ENCODE data around the gene GOLIM4.

Gene GOLIM4

DNA sequence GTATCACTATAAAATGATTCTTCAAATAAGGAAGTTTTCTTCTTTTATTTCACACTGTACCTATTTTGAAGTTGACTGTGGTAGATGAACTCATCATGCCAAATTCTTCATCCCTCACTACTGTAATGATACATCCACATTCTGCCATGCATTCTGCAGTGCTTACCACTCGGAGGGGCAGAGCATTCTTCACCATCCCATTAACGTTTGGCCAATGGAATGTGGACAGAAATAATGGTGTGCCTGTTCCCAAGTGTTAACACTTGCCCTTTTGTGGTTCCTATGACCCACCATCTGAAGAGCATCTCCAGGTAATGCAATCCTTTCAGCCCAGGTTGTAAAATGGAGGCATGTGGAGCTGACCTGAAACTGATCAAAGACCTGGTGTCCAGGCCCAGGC, 18.6 kb downstream of the GOLIM4 start:
- H3K4me3 ChIP-seq (ENCODE audit: low read length) = no peak overlapping the region
- H3K27ac ChIP-seq (ENCODE audit: low read length) = no peak overlapping the region
- H3K9me3 ChIP-seq (ENCODE audit: control insufficient read depth, insufficient read depth, low read length) = no peaks in the 10 kb centered on the region
- no peaks in the 10 kb centered on the region for H3K27me3 ChIP-seq (ENCODE audit: control insufficient read depth, insufficient read depth, low read length)
- H3K4me1 ChIP-seq (ENCODE audit: control insufficient read depth, insufficient read depth, low read length) = peaks cover 6% of the 10 kb centered on the region; the same call in 1 of the 2 replicates
- H3K36me3 ChIP-seq (ENCODE audit: control insufficient read depth, insufficient read depth, low read length) = no peaks in the 10 kb centered on the region
- DNase-seq (ENCODE audit: low read depth, low spot score) = no peak
- no CpG with 5 or more reads among the region's 2 CpGs for WGBS (ENCODE audit: insufficient coverage, insufficient read length)

DNA sequence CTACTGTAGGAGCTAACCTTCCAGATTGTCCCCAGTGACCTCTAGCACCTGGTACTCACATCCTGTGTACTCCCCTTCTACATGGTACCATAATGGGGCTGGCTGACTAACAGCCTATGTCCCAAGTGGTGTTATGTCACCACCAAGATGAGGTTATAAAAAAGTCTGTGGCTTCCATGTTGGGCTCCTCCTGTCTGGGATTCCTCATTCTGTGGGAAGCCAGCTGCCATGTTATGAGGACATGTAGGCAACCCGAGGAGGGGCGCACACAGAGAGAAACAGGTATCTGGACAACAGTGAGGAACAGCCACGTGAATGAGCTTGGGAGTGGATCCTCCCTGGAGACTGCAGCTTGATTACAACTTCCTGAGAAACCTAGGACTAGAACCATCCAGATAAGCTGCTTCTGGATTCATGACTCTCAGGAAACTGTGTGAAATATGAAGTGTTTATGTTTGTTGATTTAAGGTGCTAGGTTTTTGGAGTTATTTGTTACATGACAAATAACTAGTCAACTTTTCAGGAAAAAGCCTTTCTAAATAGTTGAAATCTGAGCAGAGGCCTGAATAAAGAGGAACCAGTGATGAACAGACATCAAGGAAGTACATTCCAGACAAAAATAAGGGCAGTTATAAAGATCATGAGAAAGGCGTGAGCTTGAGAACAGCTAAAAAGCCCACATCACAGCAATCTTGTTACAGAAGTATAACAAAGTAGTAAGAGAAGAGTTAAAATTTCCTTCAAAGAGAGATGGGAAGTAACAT, 21.7 kb downstream of the GOLIM4 start:
- Histone ChIP-seq H3K27ac (ENCODE audit: low read length) (no peak overlapping the region), H3K4me1 (ENCODE audit: control insufficient read depth, insufficient read depth, low read length) (peaks cover 3% of the 10 kb centered on the region; the same call in 1 of the 2 replicates), H3K4me3 (ENCODE audit: low read length) (no peak overlapping the region), H3K9me3 (ENCODE audit: control insufficient read depth, insufficient read depth, low read length) (no peaks in the 10 kb centered on the region), H3K27me3 (ENCODE audit: control insufficient read depth, insufficient read depth, low read length) (no peaks in the 10 kb centered on the region), H3K36me3 (ENCODE audit: control insufficient read depth, insufficient read depth, low read length) (no peaks in the 10 kb centered on the region)
- WGBS (ENCODE audit: insufficient coverage, insufficient read length) = no CpG with 5 or more reads among the region's 4 CpGs
- no peak for DNase-seq (ENCODE audit: low read depth, low spot score)

DNA sequence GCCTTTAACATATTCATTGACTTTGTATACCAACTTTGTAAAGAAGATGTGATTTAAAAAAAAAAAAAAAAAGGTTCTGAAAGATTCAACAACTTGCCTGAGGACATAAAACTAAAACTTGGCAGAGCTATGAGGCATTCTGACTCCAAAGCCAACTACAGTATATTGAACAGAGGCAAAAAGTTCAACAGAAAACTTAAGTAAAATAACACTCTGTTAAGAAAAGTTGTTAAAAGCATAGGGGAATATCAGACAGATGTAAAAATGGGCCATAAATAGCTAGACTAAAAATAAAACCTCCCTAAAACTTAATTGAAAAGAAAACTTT, 23.4 kb downstream of the GOLIM4 start:
- no peak overlapping the region for H3K4me3 ChIP-seq (ENCODE audit: low read length)
- DNase-seq (ENCODE audit: low read depth, low spot score) = no peak
- no peak overlapping the region for H3K27ac ChIP-seq (ENCODE audit: low read length)
- H3K27me3 ChIP-seq (ENCODE audit: control insufficient read depth, insufficient read depth, low read length) = no peaks in the 10 kb centered on the region
- peaks cover 3% of the 10 kb centered on the region; the same call in 1 of the 2 replicates for H3K4me1 ChIP-seq (ENCODE audit: control insufficient read depth, insufficient read depth, low read length)
- no peaks in the 10 kb centered on the region for H3K36me3 ChIP-seq (ENCODE audit: control insufficient read depth, insufficient read depth, low read length)
- H3K9me3 ChIP-seq (ENCODE audit: control insufficient read depth, insufficient read depth, low read length) = no peaks in the 10 kb centered on the region

DNA sequence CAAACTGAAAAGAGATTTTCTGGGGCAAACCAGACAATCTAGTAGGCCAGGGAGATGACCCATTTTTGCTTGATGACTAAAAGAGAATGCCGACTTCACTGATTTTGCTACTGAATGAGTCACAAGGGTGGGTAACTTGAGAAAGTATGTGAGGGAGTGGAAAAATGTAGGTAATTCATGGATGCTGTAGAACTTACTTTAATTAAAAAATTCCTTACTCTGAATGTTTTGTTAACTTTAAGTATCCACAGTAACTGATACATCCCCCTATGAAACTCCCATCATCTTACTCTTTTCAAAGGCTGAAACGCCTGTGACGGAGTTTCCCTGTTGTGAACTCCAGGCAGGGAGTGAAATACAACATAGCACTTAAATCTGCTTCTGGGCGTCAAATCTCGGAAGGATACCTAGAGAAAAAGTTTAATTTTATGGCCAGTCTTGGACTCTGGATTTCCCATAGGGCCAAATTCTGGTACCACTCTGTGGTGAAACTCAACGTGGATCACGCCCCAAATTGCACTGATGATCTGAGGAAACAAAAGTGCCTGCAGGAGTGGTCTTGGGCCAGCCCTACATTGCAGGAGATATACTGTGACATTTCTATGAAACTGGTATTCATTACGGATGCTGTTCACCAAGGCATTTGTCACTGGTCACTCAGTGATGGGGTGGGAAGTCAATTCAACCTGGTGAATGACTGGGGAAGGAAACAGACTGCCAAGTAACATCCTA, 24.0 kb downstream of the GOLIM4 start:
- H3K4me3 ChIP-seq (ENCODE audit: low read length) = no peak overlapping the region
- no peaks in the 10 kb centered on the region for H3K27me3 ChIP-seq (ENCODE audit: control insufficient read depth, insufficient read depth, low read length)
- H3K27ac ChIP-seq (ENCODE audit: low read length) = no peak overlapping the region
- H3K36me3 ChIP-seq (ENCODE audit: control insufficient read depth, insufficient read depth, low read length) = no peaks in the 10 kb centered on the region
- peaks cover 3% of the 10 kb centered on the region; the same call in 1 of the 2 replicates for H3K4me1 ChIP-seq (ENCODE audit: control insufficient read depth, insufficient read depth, low read length)
- H3K9me3 ChIP-seq (ENCODE audit: control insufficient read depth, insufficient read depth, low read length) = no peaks in the 10 kb centered on the region
- WGBS (ENCODE audit: insufficient coverage, insufficient read length) = no CpG with 5 or more reads among the region's 8 CpGs
- DNase-seq (ENCODE audit: low read depth, low spot score) = no peak

DNA sequence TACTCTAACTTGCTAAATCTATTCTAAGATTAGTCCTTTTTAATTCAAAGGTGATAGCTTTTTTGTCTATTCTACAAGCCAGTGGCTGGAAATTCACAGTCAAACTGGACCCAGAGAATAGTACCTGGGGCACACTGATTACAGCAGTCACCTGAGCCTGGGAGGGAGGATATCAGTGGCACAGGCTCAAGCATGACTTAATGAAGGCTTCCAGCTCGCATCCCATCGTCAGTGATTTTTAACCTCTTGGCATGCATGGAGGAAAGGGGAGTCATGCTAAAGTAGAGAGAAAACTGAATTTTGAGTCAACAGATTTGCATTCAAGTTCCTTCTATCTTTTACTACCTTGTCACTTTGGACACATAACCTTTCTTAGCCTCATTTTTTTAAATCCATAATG, 24.8 kb downstream of the GOLIM4 start:
- Histone ChIP-seq H3K4me3 (ENCODE audit: low read length) (no peak overlapping the region), H3K9me3 (ENCODE audit: control insufficient read depth, insufficient read depth, low read length) (no peaks in the 10 kb centered on the region), H3K36me3 (ENCODE audit: control insufficient read depth, insufficient read depth, low read length) (no peaks in the 10 kb centered on the region), H3K27ac (ENCODE audit: low read length) (no peak overlapping the region), H3K4me1 (ENCODE audit: control insufficient read depth, insufficient read depth, low read length) (peaks cover 3% of the 10 kb centered on the region; the same call in 1 of the 2 replicates), H3K27me3 (ENCODE audit: control insufficient read depth, insufficient read depth, low read length) (no peaks in the 10 kb centered on the region)
- WGBS (ENCODE audit: insufficient coverage, insufficient read length) = no CpG with 5 or more reads among the region's 2 CpGs
- DNase-seq (ENCODE audit: low read depth, low spot score) = no peak

DNA sequence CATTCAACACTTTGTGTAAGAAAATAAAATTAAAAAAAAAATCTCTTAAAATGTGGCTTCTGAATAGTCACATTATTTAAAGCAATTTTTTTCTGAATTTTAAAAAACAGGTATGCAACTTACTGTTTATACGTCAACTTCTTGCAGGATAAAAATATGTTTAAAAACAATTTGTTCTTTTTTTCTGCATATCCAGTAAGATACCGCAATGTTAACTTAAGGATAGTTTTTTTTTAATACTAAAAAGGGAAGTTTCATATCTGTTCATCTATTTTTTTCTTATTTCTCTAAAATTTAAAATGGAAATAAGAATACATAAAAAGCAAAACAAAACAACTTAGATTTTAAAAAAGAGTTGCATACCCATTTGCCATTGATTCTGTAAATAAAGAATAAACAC, 27.4 kb downstream of the GOLIM4 start:
- no CpG with 5 or more reads among the region's 2 CpGs for WGBS (ENCODE audit: insufficient coverage, insufficient read length)
- Histone ChIP-seq H3K4me1 (ENCODE audit: control insufficient read depth, insufficient read depth, low read length) (peaks cover 3% of the 10 kb centered on the region; the same call in 1 of the 2 replicates), H3K9me3 (ENCODE audit: control insufficient read depth, insufficient read depth, low read length) (no peaks in the 10 kb centered on the region), H3K36me3 (ENCODE audit: control insufficient read depth, insufficient read depth, low read length) (no peaks in the 10 kb centered on the region), H3K27ac (ENCODE audit: low read length) (no peak overlapping the region), H3K27me3 (ENCODE audit: control insufficient read depth, insufficient read depth, low read length) (no peaks in the 10 kb centered on the region), H3K4me3 (ENCODE audit: low read length) (no peak overlapping the region)
- no peak for DNase-seq (ENCODE audit: low read depth, low spot score)

DNA sequence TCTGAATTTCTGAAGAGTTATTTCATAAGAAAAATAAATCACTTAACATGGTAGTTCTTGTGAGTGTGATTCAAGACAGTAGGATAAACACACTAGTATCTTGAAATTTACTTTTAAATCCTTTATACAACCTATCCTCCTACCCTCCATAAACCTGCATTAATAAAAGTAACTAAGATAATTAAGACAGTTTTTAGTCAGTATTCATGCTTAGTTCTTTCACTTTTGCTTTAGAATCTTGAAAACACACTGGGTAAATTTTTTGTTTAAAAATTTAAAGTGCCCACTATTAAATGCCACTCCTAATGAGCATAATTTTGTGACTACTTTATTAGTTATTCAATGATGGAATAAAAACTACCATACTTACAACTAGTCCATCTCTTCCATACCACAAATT, 28.8 kb downstream of the GOLIM4 start:
- Histone ChIP-seq H3K27me3 (ENCODE audit: control insufficient read depth, insufficient read depth, low read length) (no peaks in the 10 kb centered on the region), H3K4me1 (ENCODE audit: control insufficient read depth, insufficient read depth, low read length) (peaks cover under 1% of the 10 kb centered on the region; the same call in 1 of the 2 replicates), H3K27ac (ENCODE audit: low read length) (no peak overlapping the region), H3K4me3 (ENCODE audit: low read length) (no peak overlapping the region), H3K9me3 (ENCODE audit: control insufficient read depth, insufficient read depth, low read length) (no peaks in the 10 kb centered on the region), H3K36me3 (ENCODE audit: control insufficient read depth, insufficient read depth, low read length) (no peaks in the 10 kb centered on the region)
- no peak for DNase-seq (ENCODE audit: low read depth, low spot score)

DNA sequence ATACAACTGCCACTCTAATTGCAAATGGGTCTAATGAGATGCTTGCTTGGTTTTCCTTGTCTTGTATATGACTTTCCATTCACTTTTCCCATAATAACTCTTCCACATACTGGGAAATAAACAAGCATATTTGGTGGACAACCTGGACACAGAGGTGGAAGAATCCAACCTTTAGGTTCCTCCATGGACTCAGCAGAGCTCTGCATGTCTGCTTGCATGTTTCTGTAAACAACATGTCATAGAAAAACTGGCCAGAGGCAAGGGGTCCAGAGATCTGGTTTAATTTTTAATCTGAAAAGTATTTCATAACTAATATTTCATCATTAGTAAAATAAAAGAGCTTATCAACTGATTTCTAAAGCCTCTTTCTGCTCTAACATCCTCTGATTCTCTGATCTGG, 30.2 kb downstream of the GOLIM4 start:
- no peak overlapping the region for H3K27ac ChIP-seq (ENCODE audit: low read length)
- no peaks in the 10 kb centered on the region for H3K36me3 ChIP-seq (ENCODE audit: control insufficient read depth, insufficient read depth, low read length)
- no peaks in the 10 kb centered on the region for H3K27me3 ChIP-seq (ENCODE audit: control insufficient read depth, insufficient read depth, low read length)
- no peak overlapping the region for H3K4me3 ChIP-seq (ENCODE audit: low read length)
- H3K9me3 ChIP-seq (ENCODE audit: control insufficient read depth, insufficient read depth, low read length) = no peaks in the 10 kb centered on the region
- no peaks in the 10 kb centered on the region for H3K4me1 ChIP-seq (ENCODE audit: control insufficient read depth, insufficient read depth, low read length)
- DNase-seq (ENCODE audit: low read depth, low spot score) = no peak

DNA sequence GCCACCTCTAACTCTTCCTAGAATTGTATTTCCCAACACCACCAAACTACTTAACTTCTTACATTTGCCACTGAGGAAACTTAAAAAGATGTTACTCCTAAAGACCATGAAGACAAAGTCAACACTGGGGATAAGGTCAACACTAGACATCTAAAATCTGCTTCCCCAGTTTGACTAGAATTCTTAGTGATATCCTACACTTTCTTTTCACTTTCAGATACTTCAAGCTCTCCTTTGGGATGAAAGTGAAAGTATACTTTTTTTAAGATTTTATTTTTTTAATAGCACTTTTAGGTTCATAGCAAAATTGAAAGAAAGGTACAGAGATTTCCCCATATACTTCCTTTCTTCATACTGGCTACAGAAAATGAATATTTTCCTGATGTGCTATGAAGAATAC, 32.6 kb downstream of the GOLIM4 start:
- no peak for DNase-seq (ENCODE audit: low read depth, low spot score)
- Histone ChIP-seq H3K27me3 (ENCODE audit: control insufficient read depth, insufficient read depth, low read length) (no peaks in the 10 kb centered on the region), H3K27ac (ENCODE audit: low read length) (no peak overlapping the region), H3K36me3 (ENCODE audit: control insufficient read depth, insufficient read depth, low read length) (no peaks in the 10 kb centered on the region), H3K9me3 (ENCODE audit: control insufficient read depth, insufficient read depth, low read length) (no peaks in the 10 kb centered on the region), H3K4me3 (ENCODE audit: low read length) (no peak overlapping the region), H3K4me1 (ENCODE audit: control insufficient read depth, insufficient read depth, low read length) (no peaks in the 10 kb centered on the region)

DNA sequence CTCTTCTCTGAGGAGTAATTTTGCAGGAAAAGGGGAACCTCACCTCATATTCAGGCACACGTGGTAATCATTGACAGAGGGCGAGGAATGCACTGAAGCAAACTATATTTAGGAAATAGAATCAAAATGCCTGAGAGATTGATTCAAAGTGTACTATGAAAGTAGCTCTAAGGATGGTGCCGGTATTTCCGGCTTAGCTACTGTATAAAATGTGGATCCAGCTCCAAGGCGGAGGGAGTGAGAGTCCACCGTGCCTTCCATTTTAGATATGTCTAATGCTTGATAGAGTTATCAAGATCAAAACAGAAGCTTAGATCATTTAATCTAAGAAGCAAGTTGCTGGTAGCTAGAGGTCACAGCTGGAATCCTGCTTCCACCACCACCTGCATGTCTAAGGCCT, 33.0 kb downstream of the GOLIM4 start:
- WGBS (ENCODE audit: insufficient coverage, insufficient read length) = no CpG with 5 or more reads among the region's 6 CpGs
- DNase-seq (ENCODE audit: low read depth, low spot score) = no peak
- Histone ChIP-seq H3K9me3 (ENCODE audit: control insufficient read depth, insufficient read depth, low read length) (no peaks in the 10 kb centered on the region), H3K4me1 (ENCODE audit: control insufficient read depth, insufficient read depth, low read length) (no peaks in the 10 kb centered on the region), H3K36me3 (ENCODE audit: control insufficient read depth, insufficient read depth, low read length) (no peaks in the 10 kb centered on the region), H3K27ac (ENCODE audit: low read length) (no peak overlapping the region), H3K27me3 (ENCODE audit: control insufficient read depth, insufficient read depth, low read length) (no peaks in the 10 kb centered on the region), H3K4me3 (ENCODE audit: low read length) (no peak overlapping the region)
